Left cardiac atrium (tissue), 4 donors: ENCODE measurements around the gene SSX2IP. TPM values are rescaled to one million over a fixed set of nuclear protein-coding genes. Genes with fewer than 3 reads are reported as not detected.
"Not testable (repeated sequence)": the region's sequence is repeated elsewhere in the genome, so short reads cannot be mapped to it uniquely, and the experiment has no call there.

ENCODE experiments used
- ATAC-seq, 2 donors: fragments of 200-7000 bp; cut with Tn5 transposase; one replicate each; pipeline ENCODE4 v1.9.1; 2020; ENCODE audit warnings: mild to moderate bottlenecking in 2 of 2, moderate library complexity in 2 of 2
- DNase-seq: peaks from one replicate; pipeline ENCODE4 v3.0.0-alpha.2; 2020
- intact Hi-C, 2 donors: fragments of 100-400 bp; cut with DNase I; formaldehyde crosslinking; loops; one replicate each; pipeline versions ENCODE4 v1.14.1 to v1.15.1; 2022 to 2023
- total RNA-seq, 2 donors: library from RNA; stranded (reverse); fragmentation: NEBNext Ultra II Directional; extraction: Animal tissue kit (Norgen Biotek cat#: 25700); gene quantifications; one replicate each; pipeline ENCODE4 v1.2.1, GENCODE V29; 2021
- donor health status: DM: no; HTN: yes; CAD: no.
- donor health status: DM: no; HTN: yes; CAD: no; lungs with severe emphysema.
- donor health status: DM: yes; HTN: yes; CAD: no.
- donor health status: Dilated cardiomyopathy.

SSX2IP gene
- total RNA-seq, 2 donors from 2014 or later, result 14.8 to 20.0 TPM

- DNase-seq (no peak), ATAC-seq (peak in 1 of 2 donors; percentile 64)
- intact Hi-C loops, result no loop called here
Measured at GRCh38 chr1:84598846-84599741, 91.2 kb downstream of the SSX2IP start.

- DNase-seq (no peak), ATAC-seq (no peak)
- intact Hi-C loops, result no loop called here
Measured at GRCh38 chr1:84598418-84598817, 91.8 kb downstream of the SSX2IP start.

GRCh38 chr1:84597011-84597410 lies 93.2 kb downstream of the SSX2IP start:
- ATAC-seq (no peak), DNase-seq (no peak)
- intact Hi-C loops, result no loop called here

GRCh38 chr1:84594959-84595358 lies 95.3 kb downstream of the SSX2IP start:
- DNase-seq, intact Hi-C loops, ATAC-seq: not testable (repeated sequence)

Other genes starting within 250 kb of the SSX2IP start
- gene RPF1, start 211.2 kb downstream of the SSX2IP start, total RNA-seq, result 10 to 100 TPM; 28.5 to 32.1 TPM
- gene SPATA1, start 184.1 kb downstream of the SSX2IP start, total RNA-seq, result 1 to 10 TPM in 1 of 2 donors, under 1 TPM in 1; 0.77 to 2.2 TPM
- gene GNG5, start 183.9 kb downstream of the SSX2IP start, total RNA-seq, result 100 to 1,000 TPM; 141 to 155 TPM
- gene CTBS, start 116.0 kb downstream of the SSX2IP start, total RNA-seq, result 10 to 100 TPM in 1 of 2 donors, 1 to 10 TPM in 1; 8.0 to 11.4 TPM
- 10 to 100 TPM; 22.1 to 29.9 TPM for gene LPAR3, start 202.7 kb upstream of the SSX2IP start, total RNA-seq